Measurements from ENCODE around the gene FETUB.

The FETUB gene, protein sequence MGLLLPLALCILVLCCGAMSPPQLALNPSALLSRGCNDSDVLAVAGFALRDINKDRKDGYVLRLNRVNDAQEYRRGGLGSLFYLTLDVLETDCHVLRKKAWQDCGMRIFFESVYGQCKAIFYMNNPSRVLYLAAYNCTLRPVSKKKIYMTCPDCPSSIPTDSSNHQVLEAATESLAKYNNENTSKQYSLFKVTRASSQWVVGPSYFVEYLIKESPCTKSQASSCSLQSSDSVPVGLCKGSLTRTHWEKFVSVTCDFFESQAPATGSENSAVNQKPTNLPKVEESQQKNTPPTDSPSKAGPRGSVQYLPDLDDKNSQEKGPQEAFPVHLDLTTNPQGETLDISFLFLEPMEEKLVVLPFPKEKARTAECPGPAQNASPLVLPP

DNA sequence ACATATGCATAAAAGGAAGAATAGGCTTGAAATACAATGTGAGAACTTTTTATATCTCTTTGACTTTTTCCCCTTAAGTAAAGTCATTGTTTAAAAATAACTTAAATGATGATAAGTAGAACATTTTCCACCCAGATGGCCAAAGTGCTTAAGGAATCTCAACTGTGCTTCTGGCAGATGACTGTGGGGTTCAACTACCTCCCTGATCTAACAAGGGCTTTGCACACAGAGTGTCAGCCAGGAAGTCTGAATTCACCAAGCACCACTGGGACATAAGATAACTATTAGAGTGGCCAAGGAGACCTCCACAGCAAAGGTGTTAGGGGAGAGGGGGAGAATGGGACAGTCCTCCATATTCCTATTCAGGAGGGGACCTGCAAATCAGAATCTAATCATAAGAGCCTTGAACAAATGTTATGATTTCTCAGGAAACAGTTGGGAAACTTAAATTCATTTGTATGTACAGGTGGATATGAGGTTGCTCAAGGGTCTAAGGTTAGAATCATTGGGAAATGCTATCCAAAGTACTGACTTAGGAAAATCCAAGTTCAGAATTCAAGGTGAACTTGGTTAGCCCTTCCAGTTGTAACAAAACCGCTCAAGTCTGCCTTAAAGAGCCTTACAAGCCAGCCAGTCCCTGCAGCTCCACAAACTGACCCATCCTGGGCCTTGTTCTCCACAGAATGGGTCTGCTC lies at the start of gene FETUB:
Gene FETUB (plus strand): TSS at position 622 of the 695 bp plus-strand sequence. CDS start 62 bp downstream, at position 684.
- no peak for DNase-seq

DNA sequence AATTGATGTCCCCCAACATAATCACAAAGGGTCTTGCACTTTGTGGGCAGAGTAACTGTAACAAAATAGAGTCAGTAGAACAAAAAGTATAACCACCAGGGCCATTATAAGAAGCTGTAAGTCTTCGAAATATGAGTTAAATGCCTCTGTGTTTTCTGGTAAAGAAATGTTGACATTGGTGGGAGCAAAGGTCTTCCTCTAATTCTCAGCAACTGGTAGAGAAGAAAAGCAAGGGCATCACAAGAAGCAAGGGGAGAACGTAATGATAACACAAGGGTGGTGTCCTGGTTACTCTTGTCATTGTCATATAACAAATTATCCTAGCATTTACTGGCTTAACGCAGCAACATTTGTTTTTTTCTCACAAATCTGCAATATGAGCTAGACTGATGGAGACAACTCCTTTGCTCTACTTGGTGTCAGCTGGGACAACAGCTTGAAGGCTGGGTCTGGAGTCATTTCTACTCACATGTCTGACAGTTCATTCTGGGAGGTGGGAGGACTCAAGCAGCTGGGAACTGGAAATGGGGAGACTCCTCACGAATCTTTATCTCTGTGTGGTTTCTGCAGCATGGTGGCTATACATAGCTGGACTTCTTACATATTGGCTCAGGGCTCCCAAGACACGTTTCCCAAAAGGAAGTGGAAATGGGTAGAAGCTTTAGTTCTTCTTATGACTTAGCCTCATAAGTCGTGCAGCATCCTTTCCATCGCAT lies 49.5 kb upstream of the FETUB start:
- no peak for DNase-seq

DNA sequence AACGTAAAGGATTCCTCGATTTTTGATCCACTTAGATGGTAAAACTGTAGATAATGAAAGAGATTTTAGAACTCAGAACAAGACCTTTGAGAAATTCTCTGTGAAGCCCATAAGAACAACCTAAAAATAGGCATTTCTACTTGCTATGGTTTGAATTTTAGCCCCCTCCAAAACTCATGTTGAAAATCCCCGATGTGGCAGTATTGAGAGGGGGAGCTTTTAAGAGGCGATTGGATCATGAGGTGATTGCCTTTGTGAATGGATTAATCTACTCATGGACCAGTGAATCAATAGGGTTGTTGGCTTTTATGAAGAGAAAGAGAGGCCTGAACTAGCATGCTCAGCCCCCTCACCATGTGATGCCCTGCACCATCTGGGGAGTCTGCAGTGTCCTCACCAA lies 47.5 kb upstream of the FETUB start:
- no peak for DNase-seq

DNA sequence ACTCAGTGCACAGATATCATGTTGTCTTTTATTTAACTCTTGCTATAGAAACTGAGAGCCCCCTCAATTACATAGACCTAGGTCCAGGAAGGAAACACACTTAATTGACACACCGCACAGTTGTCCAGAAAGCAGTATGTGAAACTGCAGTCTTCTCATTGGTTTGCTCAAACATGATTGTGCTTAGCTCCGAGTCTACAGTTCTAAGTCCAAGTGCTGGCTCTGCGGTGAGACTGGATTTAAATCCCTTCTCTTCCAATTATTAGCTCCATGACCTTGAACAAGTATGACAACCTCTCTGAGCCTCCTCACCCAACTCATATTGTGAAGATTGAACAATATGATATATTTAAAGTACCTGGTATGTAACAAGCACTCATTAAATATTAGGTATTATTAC lies 46.3 kb upstream of the FETUB start:
- no peak for DNase-seq

DNA sequence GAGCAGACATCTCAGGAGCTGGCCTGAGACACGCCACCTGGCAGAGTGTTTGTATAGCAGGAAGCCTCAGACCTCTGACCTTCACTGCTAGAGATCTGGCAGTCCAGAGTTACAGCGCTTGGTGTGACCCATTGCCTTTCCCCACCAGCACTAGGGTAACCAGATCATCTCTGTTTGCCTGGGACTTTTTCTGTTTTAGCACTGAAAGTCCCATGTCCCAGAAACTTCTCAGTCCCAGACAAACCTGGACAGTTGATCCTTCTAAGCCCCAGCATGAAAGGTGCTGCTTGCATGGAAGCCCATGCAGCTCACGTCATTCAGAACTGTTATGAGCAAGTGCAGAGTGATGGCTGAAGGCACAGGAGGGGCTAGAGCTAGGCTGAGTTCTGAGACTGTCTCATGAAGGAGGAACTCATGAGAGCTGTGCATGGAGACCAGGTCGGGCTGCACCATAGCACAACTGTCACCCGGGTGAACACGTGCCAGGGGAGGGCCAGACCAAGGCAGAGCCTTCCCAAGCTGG lies 45.5 kb upstream of the FETUB start:
- DNase-seq: no peak

DNA sequence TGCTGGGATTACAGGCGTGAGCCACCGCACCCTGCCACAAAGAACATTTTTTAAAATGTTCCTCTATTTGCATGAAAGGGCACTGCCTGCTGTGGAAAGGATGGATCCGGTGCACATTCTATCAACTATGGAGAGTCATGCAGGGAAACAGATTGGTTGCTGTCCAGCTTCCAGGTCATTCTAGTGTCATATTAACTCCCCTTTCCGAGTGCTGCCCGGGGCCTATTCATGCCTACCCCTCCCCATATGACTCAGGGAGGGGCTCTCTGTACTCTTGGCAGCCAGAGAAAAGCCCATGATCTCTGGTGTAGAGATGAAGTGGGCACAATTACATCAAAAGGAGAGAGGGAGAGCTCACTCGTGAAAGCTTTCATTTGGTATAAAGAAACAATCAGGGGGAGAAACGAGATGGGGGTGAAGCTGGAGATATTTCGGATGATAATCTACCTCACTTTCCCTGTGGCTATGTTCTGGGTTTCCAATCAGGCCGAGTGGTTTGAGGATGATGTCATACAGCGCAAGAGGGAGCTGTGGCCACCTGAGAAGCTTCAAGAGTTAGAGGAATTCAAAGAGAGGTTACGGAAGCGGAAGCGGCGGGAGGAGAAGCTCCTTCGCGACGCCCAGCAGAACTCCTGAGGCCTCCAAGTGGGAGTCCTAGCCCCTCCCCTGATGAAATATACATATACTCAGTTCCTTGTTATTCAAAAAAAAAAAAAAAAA lies 43.5 kb upstream of the FETUB start:
- no peak for DNase-seq

DNA sequence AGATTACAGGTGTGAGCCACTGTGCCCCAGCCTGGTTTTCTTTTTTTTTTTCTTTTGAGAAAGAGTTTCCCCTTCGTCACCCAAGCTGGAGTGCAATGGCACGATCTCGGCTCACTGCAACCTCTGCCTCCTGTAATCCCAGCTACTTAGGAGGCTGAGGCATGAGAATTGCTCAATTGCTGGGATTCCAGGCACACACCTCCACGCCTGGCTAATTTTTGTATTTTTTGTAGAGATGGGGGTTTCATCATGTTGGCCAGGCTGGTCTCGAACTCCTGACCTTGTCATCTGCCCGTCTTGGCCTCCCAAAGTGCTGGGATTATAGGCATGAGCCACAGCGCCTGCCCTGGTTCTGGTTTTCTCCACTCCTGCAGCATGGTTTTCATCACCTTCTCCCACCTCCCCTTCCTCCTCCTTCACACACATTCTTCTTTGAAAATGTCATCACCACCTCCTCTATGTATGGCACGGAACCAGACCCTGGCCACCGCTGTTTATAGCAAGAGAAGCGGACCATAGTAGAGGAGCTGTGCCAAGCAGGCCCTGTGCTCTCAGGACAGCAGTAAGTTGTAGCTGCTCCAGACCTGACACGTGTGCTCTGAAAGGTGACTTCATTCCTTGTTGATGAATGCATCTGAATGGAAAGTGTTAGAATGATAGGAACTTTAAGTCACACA lies 42.0 kb upstream of the FETUB start:
- DNase-seq: no peak

DNA sequence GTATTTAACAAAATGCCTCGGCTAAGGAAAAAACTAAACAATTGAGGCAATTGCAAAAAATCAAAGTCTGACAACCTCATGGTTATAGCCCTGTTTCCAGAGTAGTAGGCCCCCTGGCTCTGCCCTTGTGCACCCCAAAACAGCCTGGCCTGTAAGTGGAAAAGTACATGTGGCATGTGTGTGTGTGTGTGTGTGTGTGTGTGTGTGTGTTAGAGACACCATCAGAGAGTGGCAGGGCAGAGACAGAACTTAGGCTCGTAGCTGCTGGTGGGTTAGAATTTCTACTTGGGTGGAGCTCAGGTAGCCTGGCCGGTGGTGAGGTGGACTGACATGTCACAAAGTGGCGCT lies 41.4 kb upstream of the FETUB start:
- no peak for DNase-seq

DNA sequence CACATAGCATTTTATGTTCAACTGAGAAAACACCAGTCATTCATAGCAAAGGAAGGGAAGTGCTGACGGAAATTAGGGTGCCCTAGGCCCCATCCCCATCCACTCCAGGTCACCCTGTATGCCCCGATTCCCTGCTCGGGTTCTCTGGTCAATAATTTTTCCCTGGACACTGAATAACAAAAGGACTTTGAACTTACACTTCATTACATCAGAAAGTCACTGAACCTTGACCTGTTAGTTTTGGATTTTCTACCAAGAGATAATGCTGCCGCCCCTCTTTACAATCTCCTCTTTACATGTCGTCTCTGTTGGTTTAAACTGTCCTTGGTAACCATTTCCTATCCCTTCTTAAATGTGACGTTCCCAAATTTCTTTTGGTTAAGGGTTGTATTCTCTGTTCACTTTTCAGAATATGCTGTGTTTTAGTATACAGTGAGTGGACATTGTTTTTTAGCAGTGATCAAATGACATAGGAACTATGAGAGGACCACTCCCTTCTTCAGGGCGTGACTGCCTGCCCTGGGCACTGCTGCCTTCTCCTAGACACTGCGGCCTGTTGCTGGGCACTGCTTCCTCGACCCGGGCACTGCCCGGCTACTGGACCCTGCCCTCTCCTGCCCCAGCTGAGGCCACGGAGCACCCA lies 40.9 kb upstream of the FETUB start:
- DNase-seq: no peak

DNA sequence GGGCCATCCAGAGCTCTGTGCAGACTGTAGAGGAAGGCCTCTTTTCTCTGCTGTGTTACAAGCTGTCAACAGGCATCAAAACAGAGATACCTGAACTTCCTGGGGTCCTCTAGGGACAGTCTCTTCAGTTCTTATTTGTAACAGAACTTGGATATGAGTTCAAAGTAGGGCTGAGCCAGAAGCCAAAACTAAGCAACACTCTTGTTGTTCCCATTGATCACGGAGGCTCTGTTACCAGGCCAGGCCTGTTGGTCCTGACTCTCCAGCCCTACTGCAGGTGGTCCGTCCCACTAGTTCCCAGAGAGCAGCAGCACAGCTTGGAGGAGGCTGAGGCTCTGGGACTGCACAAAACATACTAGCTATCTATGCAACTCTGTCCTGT lies 40.4 kb upstream of the FETUB start:
- DNase-seq: no peak

DNA sequence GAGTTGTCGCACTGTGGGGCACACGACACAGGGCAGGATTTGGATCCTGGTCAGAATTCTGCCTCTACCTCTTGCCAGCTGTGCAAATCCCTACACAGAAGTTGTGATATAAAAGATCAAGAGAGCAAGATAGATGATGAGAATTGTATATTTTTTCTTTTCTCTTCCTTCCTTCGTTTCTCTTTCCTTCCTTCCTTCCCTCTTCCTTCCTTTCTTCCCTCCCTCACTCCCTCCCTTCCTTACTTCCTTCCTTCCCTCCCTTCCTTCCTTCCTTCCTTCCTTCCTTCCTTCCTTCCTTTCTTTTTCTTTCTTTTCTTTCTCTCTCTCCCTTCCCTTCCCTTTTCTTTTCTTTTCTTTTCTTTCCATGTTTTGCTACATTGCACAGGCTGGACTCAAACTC lies 39.3 kb upstream of the FETUB start:
- no peak for DNase-seq

DNA sequence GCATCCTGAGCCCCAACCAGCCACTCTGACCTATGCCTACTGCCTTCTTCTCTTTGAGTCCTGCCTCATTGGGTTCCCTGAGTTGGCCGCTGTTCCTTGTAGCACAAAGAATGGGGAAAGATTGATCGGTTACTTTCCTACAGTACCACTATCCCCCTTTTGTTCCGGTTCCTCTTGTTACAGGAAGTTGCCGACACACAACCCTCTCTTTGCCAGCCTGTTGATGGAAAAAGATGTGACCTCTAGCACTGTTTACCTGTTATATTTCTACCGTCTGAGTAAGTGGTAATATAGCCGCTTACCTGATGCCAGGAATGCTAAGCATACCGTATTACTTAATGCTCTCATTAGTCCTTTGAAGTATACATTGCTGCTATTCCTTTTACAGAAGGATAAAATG lies 37.0 kb upstream of the FETUB start:
- no peak for DNase-seq

DNA sequence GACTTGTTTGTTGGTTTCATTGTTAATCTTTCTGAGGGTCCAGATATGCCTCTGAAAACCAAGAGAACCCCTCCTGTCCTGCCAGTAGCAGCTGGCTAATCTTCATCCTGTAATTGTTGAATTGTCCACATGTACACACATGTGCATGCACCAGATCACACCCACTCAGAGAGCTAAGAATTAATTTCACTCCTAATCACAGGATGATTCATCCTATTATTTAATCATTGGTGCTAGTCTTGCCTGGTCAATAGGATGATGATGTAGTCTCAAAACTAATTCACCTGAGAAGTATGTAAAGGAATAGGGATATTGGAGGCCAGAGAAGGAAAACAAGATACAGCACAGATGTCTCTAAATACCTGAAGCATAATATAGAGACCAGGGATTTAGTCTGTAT lies 35.1 kb upstream of the FETUB start:
- no peak for DNase-seq

DNA sequence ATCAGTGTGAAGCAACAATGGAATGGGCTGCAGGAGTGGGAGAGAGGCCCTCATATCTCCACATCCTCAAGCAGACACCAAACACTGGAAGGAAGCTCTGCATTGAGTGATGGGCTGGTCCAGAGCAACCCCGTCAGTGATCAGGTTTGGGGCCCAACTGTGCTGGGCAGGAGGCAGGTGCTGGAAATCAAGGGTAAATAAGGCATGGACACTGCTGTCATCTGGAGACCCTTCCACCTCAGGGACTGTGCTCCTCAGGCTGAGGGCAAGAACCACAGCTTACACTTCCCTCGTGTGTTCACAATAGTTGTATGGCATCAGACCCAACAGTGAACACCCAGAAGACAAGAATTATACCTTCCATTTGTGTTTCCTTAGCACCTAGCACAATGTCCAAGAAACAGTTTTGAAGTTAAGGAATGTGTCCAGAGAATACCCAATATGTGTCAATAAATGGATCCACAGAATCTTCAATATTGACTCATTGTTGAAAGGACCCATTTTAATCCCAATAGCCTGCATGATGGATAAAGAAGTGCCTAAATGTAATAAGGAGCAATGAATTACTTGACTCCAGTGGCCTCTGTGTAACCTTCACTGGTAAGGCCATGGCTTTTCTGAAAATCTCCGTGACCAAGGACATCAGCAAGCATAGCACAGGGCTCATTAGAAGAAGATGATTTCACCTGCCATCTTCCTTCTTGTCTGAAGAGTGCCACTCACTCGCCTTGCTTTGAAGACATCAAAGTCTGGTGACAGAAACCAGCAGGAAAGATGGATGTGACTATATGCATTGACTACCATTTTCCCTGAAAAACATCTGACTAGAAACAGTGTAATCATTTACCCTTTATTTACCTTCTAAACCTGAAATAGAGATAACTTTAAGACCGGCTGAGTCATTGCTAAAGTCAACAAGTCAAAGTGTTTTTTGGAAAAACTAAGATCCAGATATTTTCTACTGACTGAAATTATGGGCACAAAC lies 34.3 kb upstream of the FETUB start:
- DNase-seq: no peak

DNA sequence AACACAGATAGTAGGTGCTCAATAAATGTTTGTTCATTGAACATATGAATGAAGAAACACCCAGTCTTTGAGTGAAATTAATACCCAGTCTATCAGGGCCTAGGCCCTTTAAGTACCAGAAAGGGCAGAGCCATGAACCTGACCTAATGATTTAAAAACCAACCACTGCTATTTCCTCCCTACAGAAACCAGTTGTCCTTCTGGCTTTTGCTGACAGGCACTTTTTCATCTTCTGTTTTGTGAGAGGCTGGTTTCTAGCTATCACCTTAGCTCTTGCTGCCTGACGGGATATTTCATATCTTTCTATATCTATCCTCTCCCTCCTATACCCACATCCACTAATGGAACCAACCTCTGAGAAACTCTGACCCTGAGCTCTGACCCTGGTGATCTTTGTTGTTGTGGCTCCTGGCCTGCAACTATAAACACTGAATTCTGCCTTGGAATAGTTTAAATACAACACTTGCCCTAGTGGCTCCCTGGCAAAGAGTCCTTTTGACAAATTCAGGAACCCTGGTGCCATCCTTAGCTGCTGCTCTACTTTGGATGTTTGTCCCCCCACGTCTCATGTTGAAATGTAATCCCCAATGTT lies 31.5 kb upstream of the FETUB start:
- DNase-seq: no peak

DNA sequence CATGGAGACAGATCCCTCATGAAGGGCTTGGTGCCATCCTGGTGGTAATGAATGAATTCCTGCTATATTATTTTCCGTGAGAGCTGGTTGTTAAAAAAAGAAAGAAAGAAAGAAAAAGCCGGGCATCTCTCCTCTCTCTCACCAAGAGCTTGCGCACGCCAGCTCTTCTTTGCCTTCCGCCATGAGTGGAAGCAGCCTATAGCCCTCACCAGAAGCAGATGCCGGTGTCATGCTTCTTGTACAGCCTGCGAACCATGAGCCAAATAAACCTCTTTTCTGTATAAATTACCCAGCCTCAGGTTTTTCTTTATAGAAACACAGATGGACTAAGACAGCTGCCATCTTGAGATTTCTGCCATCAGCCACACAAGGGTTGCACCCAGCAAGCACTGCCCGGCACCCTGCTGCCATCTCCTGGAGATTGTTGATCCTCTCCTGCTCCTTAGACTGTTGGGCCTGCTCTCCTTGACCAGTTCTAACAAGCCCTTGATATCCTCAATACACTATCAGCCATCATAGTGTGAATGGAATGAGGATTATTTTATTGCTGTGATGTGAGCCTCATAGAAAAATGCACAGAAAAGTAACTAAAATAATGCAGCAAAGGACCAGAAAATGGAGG lies 30.8 kb upstream of the FETUB start:
- no peak for DNase-seq

DNA sequence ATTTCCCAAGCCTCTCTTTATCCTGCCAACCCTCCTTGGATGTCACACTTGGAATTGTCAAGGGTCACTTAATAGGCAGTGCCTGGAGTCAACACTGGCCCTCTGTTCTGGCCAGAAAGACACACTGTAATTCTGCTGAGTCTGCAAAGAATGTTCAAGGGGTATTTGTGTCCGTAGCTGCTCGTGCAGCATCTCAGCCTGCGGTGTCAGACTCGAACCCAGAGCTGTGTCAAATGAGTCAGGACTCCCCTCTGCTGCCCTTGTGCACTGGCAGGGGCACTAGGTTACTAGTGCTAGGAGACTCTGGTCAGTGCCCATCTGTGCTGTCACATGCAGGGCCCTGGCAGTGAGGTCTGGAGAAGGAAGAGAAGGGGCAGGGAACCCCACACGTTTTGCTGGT lies 28.1 kb upstream of the FETUB start:
- no peak for DNase-seq

DNA sequence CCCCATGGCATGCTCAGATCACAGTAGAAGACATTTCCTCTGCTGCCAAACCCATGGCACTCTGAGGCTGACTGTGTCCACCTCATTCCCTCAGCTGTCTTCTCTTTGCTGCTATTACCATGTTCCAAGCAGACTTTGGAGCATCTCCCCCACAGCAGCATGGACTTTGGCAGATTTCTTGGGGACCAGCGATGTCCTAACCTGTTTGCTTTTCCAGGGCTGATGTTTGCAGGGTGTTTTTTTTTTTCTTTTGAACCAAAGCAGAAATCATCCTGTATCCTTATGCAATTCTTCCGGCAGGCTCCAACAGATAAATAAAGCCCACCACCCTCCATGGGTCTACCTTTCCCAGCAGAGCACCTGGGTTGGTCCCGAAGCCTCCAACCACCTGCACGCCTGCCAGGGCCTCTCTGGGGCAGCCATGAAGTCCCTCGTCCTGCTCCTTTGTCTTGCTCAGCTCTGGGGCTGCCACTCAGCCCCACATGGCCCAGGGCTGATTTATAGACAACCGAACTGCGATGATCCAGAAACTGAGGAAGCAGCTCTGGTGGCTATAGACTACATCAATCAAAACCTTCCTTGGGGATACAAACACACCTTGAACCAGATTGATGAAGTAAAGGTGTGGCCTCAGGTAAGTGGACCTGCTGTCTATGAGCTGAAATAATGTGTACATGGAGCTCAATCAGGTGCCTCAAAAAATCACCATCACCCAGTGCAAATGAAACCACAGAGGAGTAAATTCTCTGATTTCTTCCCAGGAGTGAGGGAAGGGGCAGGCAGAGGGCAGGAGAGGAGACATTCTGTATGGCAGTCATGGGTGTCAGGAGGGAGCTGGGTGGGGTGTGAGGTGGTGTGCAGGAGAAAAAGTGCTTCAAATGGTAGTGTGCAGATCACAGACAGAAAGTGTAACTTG lies 27.2 kb upstream of the FETUB start, which contains the start of gene AHSG:
Gene AHSG (plus strand): TSS at position 340 of the 916 bp plus-strand sequence. CDS start 82 bp downstream, at position 422.
- no peak for DNase-seq

Measured in stimulated activated CD4-positive, alpha-beta T cell treated with anti-CD3 and anti-CD28 coated beads, Interleukin-1b, Interleukin-23, amount 100 ng/mL, for 48 hours (primary cell).